ENCODE data around the gene PTPRN. TPM values are rescaled to one million over a fixed set of nuclear protein-coding genes. Genes with fewer than 3 reads are reported as not detected.

Gene PTPRN
- total RNA-seq, 1 experiment from 2014 or later: 0.30 TPM

DNA sequence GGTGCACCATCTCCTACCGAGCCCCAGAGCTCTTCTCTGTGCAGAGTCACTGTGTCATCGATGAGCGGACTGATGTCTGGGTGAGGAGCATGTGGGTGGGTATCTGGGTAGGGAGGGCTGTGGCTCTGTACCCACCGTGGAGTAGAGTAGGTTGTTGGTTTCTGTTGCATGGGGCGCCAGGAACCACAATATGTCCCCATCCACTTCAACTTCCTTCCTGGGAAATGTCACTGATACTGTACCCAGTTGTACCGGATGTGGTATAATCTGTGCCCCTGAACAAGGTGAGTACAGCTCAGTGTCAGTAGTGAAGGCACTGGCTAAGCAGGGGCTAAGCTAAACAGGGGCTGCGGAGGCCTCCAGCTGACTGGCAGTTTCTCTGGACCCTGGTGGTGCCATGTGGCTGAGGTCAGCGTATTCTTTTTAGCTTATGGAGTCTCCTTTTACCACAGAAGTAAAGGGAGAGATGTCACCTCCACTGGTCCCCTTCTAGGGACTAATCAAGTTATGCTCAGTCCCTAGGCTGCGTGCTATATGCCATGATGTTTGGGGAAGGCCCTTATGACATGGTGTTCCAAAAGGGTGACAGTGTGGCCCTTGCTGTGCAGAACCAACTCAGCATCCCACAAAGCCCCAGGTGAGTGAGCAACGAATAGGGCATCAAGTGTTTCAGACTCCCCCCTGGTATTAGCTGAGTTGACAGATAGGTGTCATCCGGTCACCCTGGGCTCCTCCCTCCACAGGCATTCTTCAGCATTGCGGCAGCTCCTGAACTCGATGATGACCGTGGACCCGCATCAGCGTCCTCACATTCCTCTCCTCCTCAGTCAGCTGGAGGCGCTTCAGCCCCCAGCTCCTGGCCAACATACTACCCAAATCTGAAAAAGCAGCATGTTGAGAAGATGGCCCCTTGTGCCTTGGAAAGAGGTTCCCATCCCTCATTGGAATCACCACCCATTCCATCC lies 61.2 kb downstream of the PTPRN start:
- H3K27ac ChIP-seq (ENCODE audit: low read depth, low read length, poor library complexity, severe bottlenecking): peak overlapping the region; percentile 87
- DNase-seq (ENCODE audit: low spot score): no peak
- no TSS peak for BruUV-seq (replicated peaks)
- peaks cover 10% of the 10 kb centered on the region for H3K36me3 ChIP-seq (ENCODE audit: insufficient read depth, low read length, poor library complexity, severe bottlenecking)
- no peak overlapping the region for H3K4me3 ChIP-seq (ENCODE audit: low read depth, low read length, poor library complexity, severe bottlenecking)
- intact Hi-C loops (cut with micrococcal nuclease; ENCODE audit: unreplicated experiment): no loop called here
- no peak for TF ChIP-seq CTCF (conservative IDR thresholded peaks at IDR 0.05; ENCODE audit: low read depth, low read length)
- TF ChIP-seq EZH2 (IDR thresholded peaks at IDR 0.05; ENCODE audit: borderline replicate concordance, low read depth, low read length, poor library complexity, severe bottlenecking): no peak
- ChIA-PET POLR2A (ENCODE audit: low non-redundant PET) (no interaction called here), CTCF (interaction anchor here (0.6 kb wide), 1 partner anchor 29 kb away, joined by 4 read pairs; no protein-coding TSS in a partner anchor)
- no peaks in the 10 kb centered on the region for H3K27me3 ChIP-seq (replicated peaks; ENCODE audit: insufficient read depth, low read depth, low read length, poor library complexity)
- H3K4me1 ChIP-seq (ENCODE audit: insufficient read depth, low read length, poor library complexity, severe bottlenecking): peaks cover 43% of the 10 kb centered on the region
- no peaks in the 10 kb centered on the region for H3K9me3 ChIP-seq (ENCODE audit: low read depth, low read length, poor library complexity, severe bottlenecking)

DNA sequence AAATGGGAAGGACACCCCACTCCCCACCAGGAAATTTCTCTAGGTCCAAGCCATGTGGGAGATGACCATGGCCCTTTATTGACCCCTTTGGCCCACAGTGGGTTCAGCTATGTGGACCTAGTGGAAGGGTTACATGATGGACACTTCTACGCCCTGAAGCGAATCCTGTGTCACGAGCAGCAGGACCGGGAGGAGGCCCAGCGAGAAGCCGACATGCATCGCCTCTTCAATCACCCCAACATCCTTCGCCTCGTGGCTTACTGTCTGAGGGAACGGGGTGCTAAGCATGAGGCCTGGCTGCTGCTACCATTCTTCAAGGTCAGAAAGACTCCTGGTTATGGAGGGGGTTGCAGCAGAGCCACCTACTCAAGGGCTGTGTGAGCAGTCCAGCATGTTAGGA lies 62.6 kb downstream of the PTPRN start:
- TF ChIP-seq CTCF (conservative IDR thresholded peaks at IDR 0.05; ENCODE audit: low read depth, low read length) (no peak), EZH2 (IDR thresholded peaks at IDR 0.05; ENCODE audit: borderline replicate concordance, low read depth, low read length, poor library complexity, severe bottlenecking) (no peak)
- H3K4me3 ChIP-seq (ENCODE audit: low read depth, low read length, poor library complexity, severe bottlenecking): peak overlapping the region; percentile 85
- H3K4me1 ChIP-seq (ENCODE audit: insufficient read depth, low read length, poor library complexity, severe bottlenecking): peaks cover 30% of the 10 kb centered on the region
- no TSS peak for BruUV-seq (replicated peaks)
- H3K27me3 ChIP-seq (replicated peaks; ENCODE audit: insufficient read depth, low read depth, low read length, poor library complexity): no peaks in the 10 kb centered on the region
- ChIA-PET POLR2A (ENCODE audit: low non-redundant PET) (no interaction called here), CTCF (no interaction called here)
- H3K9me3 ChIP-seq (ENCODE audit: low read depth, low read length, poor library complexity, severe bottlenecking): no peaks in the 10 kb centered on the region
- peak overlapping the region; percentile 20 for H3K27ac ChIP-seq (ENCODE audit: low read depth, low read length, poor library complexity, severe bottlenecking)
- intact Hi-C loops (cut with micrococcal nuclease; ENCODE audit: unreplicated experiment): no loop called here
- DNase-seq (ENCODE audit: low spot score): no peak
- H3K36me3 ChIP-seq (ENCODE audit: insufficient read depth, low read length, poor library complexity, severe bottlenecking): peaks cover 10% of the 10 kb centered on the region

DNA sequence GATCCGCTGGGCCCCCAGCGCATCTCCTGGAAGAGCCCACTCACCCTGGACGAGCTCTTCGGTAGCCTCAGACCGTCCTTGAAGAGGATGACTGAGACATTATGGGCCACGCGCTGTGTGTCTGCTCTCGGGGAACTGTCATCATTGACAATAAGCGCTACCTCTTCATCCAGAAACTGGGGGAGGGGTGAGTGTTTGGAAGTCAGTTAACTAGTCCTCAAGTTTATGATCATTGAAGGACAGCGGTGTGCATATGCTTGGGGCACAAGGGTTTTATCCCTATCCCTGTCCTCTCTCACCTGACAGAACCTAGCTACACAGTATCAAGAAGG lies 63.3 kb downstream of the PTPRN start:
- BruUV-seq (replicated peaks): no TSS peak
- TF ChIP-seq EZH2 (IDR thresholded peaks at IDR 0.05; ENCODE audit: borderline replicate concordance, low read depth, low read length, poor library complexity, severe bottlenecking) (no peak), CTCF (conservative IDR thresholded peaks at IDR 0.05; ENCODE audit: low read depth, low read length) (no peak)
- no peaks in the 10 kb centered on the region for H3K27me3 ChIP-seq (replicated peaks; ENCODE audit: insufficient read depth, low read depth, low read length, poor library complexity)
- H3K36me3 ChIP-seq (ENCODE audit: insufficient read depth, low read length, poor library complexity, severe bottlenecking): peaks cover 10% of the 10 kb centered on the region
- no peaks in the 10 kb centered on the region for H3K9me3 ChIP-seq (ENCODE audit: low read depth, low read length, poor library complexity, severe bottlenecking)
- CTCF ChIA-PET: no interaction called here
- H3K4me3 ChIP-seq (ENCODE audit: low read depth, low read length, poor library complexity, severe bottlenecking): peak overlapping the region; percentile 85
- peaks cover 28% of the 10 kb centered on the region for H3K4me1 ChIP-seq (ENCODE audit: insufficient read depth, low read length, poor library complexity, severe bottlenecking)
- intact Hi-C loops (cut with micrococcal nuclease; ENCODE audit: unreplicated experiment): no loop called here
- POLR2A ChIA-PET (ENCODE audit: low non-redundant PET): no interaction called here
- no peak for DNase-seq (ENCODE audit: low spot score)
- peak overlapping the region; percentile 85 for H3K27ac ChIP-seq (ENCODE audit: low read depth, low read length, poor library complexity, severe bottlenecking)
